IPS-15b (cell line): ENCODE data around the gene MAIP1.
"Not testable (repeated sequence)": the region's sequence is repeated elsewhere in the genome, so short reads cannot be mapped to it uniquely, and the experiment has no call there.

Experiments
- H3K27me3 ChIP-seq: one replicate; pipeline ENCODE4 v1.6.1; 2013; ENCODE audit warnings: low read length; ENCODE audit not compliant: control insufficient read depth, insufficient read depth
- H3K36me3 ChIP-seq: one replicate; pipeline ENCODE4 v1.6.1; 2013; ENCODE audit warnings: low read length; ENCODE audit not compliant: control insufficient read depth, insufficient read depth
- H3K4me1 ChIP-seq: one replicate; pipeline ENCODE4 v1.6.1; 2013; ENCODE audit warnings: mild to moderate bottlenecking, low read length; ENCODE audit not compliant: control insufficient read depth, insufficient read depth
- H3K4me3 ChIP-seq: one replicate; pipeline ENCODE4 v1.5.1; 2013; ENCODE audit warnings: low read depth, low read length
- H3K9ac ChIP-seq: one replicate; pipeline ENCODE4 v1.6.1; 2013; ENCODE audit warnings: low read depth, mild to moderate bottlenecking, low read length
- H3K9me3 ChIP-seq: one replicate; pipeline ENCODE4 v1.6.1; 2013; ENCODE audit warnings: mild to moderate bottlenecking, low read length; ENCODE audit not compliant: control insufficient read depth, insufficient read depth

Gene MAIP1

GRCh38 chr2:199955339-199956061, at the start of gene MAIP1, which contains the start of gene TYW5:
TSS of gene MAIP1 (plus strand) at chr2:199955582. CDS start at chr2:199955799, 217 bp downstream.
TSS of gene TYW5 (minus strand) at chr2:199955491. CDS start at chr2:199955470, 21 bp downstream.
- Histone ChIP-seq H3K27me3 (no peaks in the 10 kb centered on the region), H3K36me3 (peaks cover 4% of the 10 kb centered on the region), H3K9ac (peak within 1 kb of the TSS; percentile 96), H3K4me1 (no peaks in the 10 kb centered on the region), H3K4me3 (peak within 1 kb of the TSS; percentile 86), H3K9me3 (no peaks in the 10 kb centered on the region)

GRCh38 chr2:199907008-199907714, 48.2 kb upstream of the MAIP1 start:
- H3K9ac ChIP-seq, result no peak overlapping the region
- H3K4me1 ChIP-seq, result peaks cover 3% of the 10 kb centered on the region
- H3K9me3 ChIP-seq, result no peaks in the 10 kb centered on the region
- no peaks in the 10 kb centered on the region for H3K27me3 ChIP-seq
- peaks cover 7% of the 10 kb centered on the region for H3K36me3 ChIP-seq
- H3K4me3 ChIP-seq, result no peak overlapping the region

GRCh38 chr2:199910338-199911051, 44.9 kb upstream of the MAIP1 start:
- Histone ChIP-seq H3K36me3 (peaks cover 7% of the 10 kb centered on the region), H3K9ac (peak overlapping the region; percentile 74), H3K9me3 (no peaks in the 10 kb centered on the region), H3K4me1 (peaks cover 11% of the 10 kb centered on the region), H3K4me3 (peak overlapping the region; percentile 57), H3K27me3 (no peaks in the 10 kb centered on the region)

GRCh38 chr2:199911052-199911876, 44.1 kb upstream of the MAIP1 start, which contains the start of gene C2orf69:
TSS of gene C2orf69 (plus strand) at chr2:199911293. CDS start at chr2:199911439, 146 bp downstream.
- Histone ChIP-seq H3K36me3 (peaks cover 7% of the 10 kb centered on the region), H3K9ac (peak within 1 kb of the TSS; percentile 98)

GRCh38 chr2:199911877-199912161, 43.6 kb upstream of the MAIP1 start:
- Histone ChIP-seq H3K9ac (peak overlapping the region; percentile 98), H3K9me3 (no peaks in the 10 kb centered on the region), H3K27me3 (no peaks in the 10 kb centered on the region), H3K36me3 (peaks cover 10% of the 10 kb centered on the region), H3K4me3 (peak overlapping the region; percentile 100), H3K4me1 (peaks cover 11% of the 10 kb centered on the region)

More at GRCh38 chr2:199911052-199911876, 44.1 kb upstream of the MAIP1 start, which contains the start of gene C2orf69:
- Histone ChIP-seq H3K9me3 (no peaks in the 10 kb centered on the region), H3K4me3 (peak within 1 kb of the TSS; percentile 100), H3K4me1 (peaks cover 11% of the 10 kb centered on the region), H3K27me3 (no peaks in the 10 kb centered on the region)

GRCh38 chr2:199912553-199913114, 42.7 kb upstream of the MAIP1 start:
- H3K27me3 ChIP-seq, H3K9me3 ChIP-seq: not testable (repeated sequence)
- Histone ChIP-seq H3K36me3 (peaks cover 13% of the 10 kb centered on the region), H3K4me1 (peaks cover 11% of the 10 kb centered on the region), H3K4me3 (peak overlapping the region; percentile 100), H3K9ac (peak overlapping the region; percentile 98)

GRCh38 chr2:199914372-199914958, 40.9 kb upstream of the MAIP1 start:
- no peaks in the 10 kb centered on the region for H3K9me3 ChIP-seq
- H3K9ac ChIP-seq, result no peak overlapping the region
- H3K4me3 ChIP-seq, result peak overlapping the region; percentile 32
- H3K4me1 ChIP-seq, result peaks cover 11% of the 10 kb centered on the region
- H3K27me3 ChIP-seq, result no peaks in the 10 kb centered on the region
- H3K36me3 ChIP-seq, result peaks cover 18% of the 10 kb centered on the region

GRCh38 chr2:199916980-199917379, 38.4 kb upstream of the MAIP1 start:
- Histone ChIP-seq H3K4me1 (peaks cover 8% of the 10 kb centered on the region), H3K36me3 (peaks cover 14% of the 10 kb centered on the region), H3K27me3 (no peaks in the 10 kb centered on the region), H3K9ac (no peak overlapping the region), H3K9me3 (no peaks in the 10 kb centered on the region), H3K4me3 (no peak overlapping the region)

- Histone ChIP-seq H3K27me3 (no peaks in the 10 kb centered on the region), H3K9ac (no peak overlapping the region), H3K36me3 (peaks cover 7% of the 10 kb centered on the region), H3K4me3 (no peak overlapping the region), H3K4me1 (peaks cover 6% of the 10 kb centered on the region), H3K9me3 (no peaks in the 10 kb centered on the region)
Measured at GRCh38 chr2:199922856-199923255, 32.5 kb upstream of the MAIP1 start.

GRCh38 chr2:199923924-199924323, 31.5 kb upstream of the MAIP1 start:
- peaks cover 7% of the 10 kb centered on the region for H3K36me3 ChIP-seq
- no peak overlapping the region for H3K9ac ChIP-seq
- H3K9me3 ChIP-seq, result no peaks in the 10 kb centered on the region
- no peaks in the 10 kb centered on the region for H3K27me3 ChIP-seq
- H3K4me1 ChIP-seq, result peaks cover 12% of the 10 kb centered on the region
- no peak overlapping the region for H3K4me3 ChIP-seq
